ENCODE data around the gene C2CD4B.

C2CD4B gene

GRCh38 chr15:62183130-62183529 is 18.0 kb upstream of the C2CD4B start:
- POLR2A ChIA-PET: no interaction called here

GRCh38 chr15:62173215-62173614 is 8.1 kb upstream of the C2CD4B start:
- DNase-seq (ENCODE audit: extremely low spot score): no peak
- CTCF ChIA-PET: interaction anchor here (0.6 kb wide), 1 partner anchor 879 kb away, joined by 3 read pairs; no protein-coding TSS in a partner anchor
- POLR2A ChIA-PET: no interaction called here
- no peak for TF ChIP-seq PKNOX1 (IDR thresholded peaks at IDR 0.05)

More at GRCh38 chr15:62183130-62183529, 18.0 kb upstream of the C2CD4B start:
- no peak for DNase-seq (ENCODE audit: extremely low spot score)
- CTCF ChIA-PET: no interaction called here
- TF ChIP-seq ZNF384 (IDR thresholded peaks at IDR 0.05): no peak
- no peak for TF ChIP-seq TARDBP (IDR thresholded peaks at IDR 0.05)
- no peak for TF ChIP-seq HDGF (IDR thresholded peaks at IDR 0.05; ENCODE audit: borderline replicate concordance)
- TF ChIP-seq FOXA1 (IDR thresholded peaks at IDR 0.05): no peak
- TF ChIP-seq NFRKB (IDR thresholded peaks at IDR 0.05): no peak
- no peak for TF ChIP-seq PKNOX1 (IDR thresholded peaks at IDR 0.05)
- no peak for TF ChIP-seq ARNT (IDR thresholded peaks at IDR 0.05)
- TF ChIP-seq FOXM1 (IDR thresholded peaks at IDR 0.05; ENCODE audit: borderline replicate concordance): no peak
- TF ChIP-seq L3MBTL2 (conservative IDR thresholded peaks at IDR 0.05): no peak
- TF ChIP-seq ELF4 (IDR thresholded peaks at IDR 0.05): no peak

DNA sequence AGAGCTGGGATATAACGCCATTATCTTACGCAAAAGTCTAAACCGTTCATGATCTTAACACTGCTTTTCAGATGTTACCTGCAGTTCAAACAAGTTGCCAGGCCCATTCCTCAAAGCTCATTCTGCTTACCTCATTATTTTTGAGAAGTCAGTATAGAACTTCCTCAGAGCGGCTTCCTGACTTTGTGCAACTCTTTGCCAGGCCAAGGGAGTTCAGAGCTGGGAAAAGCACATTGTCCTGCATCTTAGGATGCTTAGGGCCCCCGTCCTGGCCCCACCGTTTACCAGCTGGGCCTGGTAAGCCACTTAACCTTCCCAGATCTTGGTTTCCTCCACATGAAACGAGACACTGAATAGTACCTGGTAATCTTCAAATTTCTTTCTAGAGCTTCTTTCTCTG is 6.8 kb upstream of the C2CD4B start:
- TF ChIP-seq NFRKB (IDR thresholded peaks at IDR 0.05) (no peak), SP1 (IDR thresholded peaks at IDR 0.05) (no peak), FOXK2 (IDR thresholded peaks at IDR 0.05) (no peak)
- POLR2A ChIA-PET: no interaction called here
- no peak for DNase-seq (ENCODE audit: extremely low spot score)
- CTCF ChIA-PET: no interaction called here

GRCh38 chr15:62165793-62166375 is 799 bp upstream of the C2CD4B start:
- ChIA-PET POLR2A (no interaction called here), CTCF (no interaction called here)
- no peak for TF ChIP-seq PKNOX1 (IDR thresholded peaks at IDR 0.05)
- TF ChIP-seq CTBP1 (IDR thresholded peaks at IDR 0.05; ENCODE audit: borderline replicate concordance): no peak
- no peak for TF ChIP-seq SUZ12 (IDR thresholded peaks at IDR 0.05)
- no peak for TF ChIP-seq LEF1 (IDR thresholded peaks at IDR 0.05; ENCODE audit: borderline replicate concordance)
- TF ChIP-seq ARNT (IDR thresholded peaks at IDR 0.05): no peak
- TF ChIP-seq TARDBP (IDR thresholded peaks at IDR 0.05): no peak
- TF ChIP-seq NFRKB (IDR thresholded peaks at IDR 0.05): no peak
- no peak for TF ChIP-seq SP1 (IDR thresholded peaks at IDR 0.05)
- no peak for TF ChIP-seq FOXK2 (IDR thresholded peaks at IDR 0.05)
- no peak for TF ChIP-seq FOXA1 (IDR thresholded peaks at IDR 0.05)
- no peak for TF ChIP-seq BHLHE40 (IDR thresholded peaks at IDR 0.05; ENCODE audit: borderline replicate concordance)
- no peak for TF ChIP-seq HDGF (IDR thresholded peaks at IDR 0.05; ENCODE audit: borderline replicate concordance)
- DNase-seq (ENCODE audit: extremely low spot score): no peak

DNA sequence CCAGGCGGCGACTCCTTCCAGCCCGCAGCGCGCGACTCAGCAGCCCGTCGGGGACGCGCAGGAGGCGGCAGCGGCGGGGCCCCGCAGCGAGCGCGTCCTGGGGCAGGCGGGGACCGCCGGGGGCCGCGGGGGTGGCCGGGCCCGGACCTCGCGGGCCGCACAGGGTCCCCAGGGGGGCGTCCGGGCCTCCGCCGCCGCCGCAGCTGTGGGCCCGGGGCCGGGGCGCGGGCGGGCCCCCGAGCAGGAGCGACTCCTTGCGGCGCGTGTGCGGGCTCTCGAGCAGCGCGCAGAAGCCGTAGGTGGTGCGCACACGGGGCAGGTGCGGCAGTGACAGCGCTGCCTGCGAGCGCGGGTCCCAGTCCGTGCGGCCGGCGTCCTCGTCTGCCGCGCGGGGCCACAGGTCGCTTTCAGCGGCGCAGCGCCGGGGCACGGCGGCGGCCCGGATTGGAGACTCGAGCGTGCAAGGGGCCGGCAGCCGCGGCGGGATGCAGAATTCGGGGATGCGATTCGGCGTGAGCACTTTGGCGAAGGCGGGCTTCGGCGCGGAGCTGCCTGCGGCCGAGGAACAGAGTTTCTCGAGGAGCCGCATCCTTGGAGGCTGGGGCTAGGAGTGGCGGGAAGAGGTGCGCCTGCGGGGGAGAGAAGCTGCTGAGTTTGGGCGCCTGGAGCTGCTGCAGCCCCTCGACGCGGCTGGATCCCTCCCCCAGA is 535 bp downstream of the C2CD4B start:
- POLR2A ChIA-PET: no interaction called here
- no peak for DNase-seq (ENCODE audit: extremely low spot score)
- TF ChIP-seq PKNOX1 (IDR thresholded peaks at IDR 0.05): no peak
- no peak for TF ChIP-seq ARNT (IDR thresholded peaks at IDR 0.05)
- TF ChIP-seq FOXA1 (IDR thresholded peaks at IDR 0.05): no peak
- TF ChIP-seq ZNF384 (IDR thresholded peaks at IDR 0.05): no peak
- CTCF ChIA-PET: no interaction called here

DNA sequence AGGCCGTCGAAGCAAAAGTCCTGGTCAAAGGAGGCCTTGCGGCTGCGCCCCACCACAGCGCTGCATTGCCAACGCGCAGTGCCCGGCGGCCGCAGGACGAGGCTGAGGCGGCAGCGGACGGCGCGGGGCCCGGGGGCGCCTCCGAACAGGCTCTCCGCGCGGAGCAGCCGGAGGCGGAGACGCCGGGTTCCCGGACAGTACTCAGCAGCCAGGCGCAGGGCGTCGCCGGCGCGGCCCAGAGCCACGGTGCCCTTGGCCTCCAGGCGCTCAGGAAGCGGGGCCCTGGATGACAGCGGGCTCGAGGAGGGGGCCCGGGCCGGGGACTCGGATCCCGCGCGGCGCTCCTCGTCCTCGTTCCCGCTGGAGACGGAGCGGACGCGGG is 1.1 kb downstream of the C2CD4B start:
- CTCF ChIA-PET: no interaction called here
- peak; percentile 12 for DNase-seq (ENCODE audit: extremely low spot score)
- POLR2A ChIA-PET: no interaction called here
- TF ChIP-seq LEF1 (IDR thresholded peaks at IDR 0.05; ENCODE audit: borderline replicate concordance) (no peak), ELF4 (IDR thresholded peaks at IDR 0.05) (no peak), SP1 (IDR thresholded peaks at IDR 0.05) (no peak), FOXK2 (IDR thresholded peaks at IDR 0.05) (no peak), ZNF384 (IDR thresholded peaks at IDR 0.05) (no peak), TARDBP (IDR thresholded peaks at IDR 0.05) (no peak), SUZ12 (IDR thresholded peaks at IDR 0.05) (no peak), NFRKB (IDR thresholded peaks at IDR 0.05) (no peak), ARNT (IDR thresholded peaks at IDR 0.05) (no peak), FOXA1 (IDR thresholded peaks at IDR 0.05) (no peak), HDGF (IDR thresholded peaks at IDR 0.05; ENCODE audit: borderline replicate concordance) (no peak), FOXM1 (IDR thresholded peaks at IDR 0.05; ENCODE audit: borderline replicate concordance) (no peak), BHLHE40 (IDR thresholded peaks at IDR 0.05; ENCODE audit: borderline replicate concordance) (no peak), CTBP1 (IDR thresholded peaks at IDR 0.05; ENCODE audit: borderline replicate concordance) (no peak), PKNOX1 (IDR thresholded peaks at IDR 0.05) (no peak), L3MBTL2 (conservative IDR thresholded peaks at IDR 0.05) (no peak)

Data from HEK293T (cell line).